Neuronal stem cell (in vitro differentiated cells): ENCODE results near the gene HOXA11.

Experiments
- DNase-seq: peaks from one replicate; pipeline ENCODE4 v3.0.0-alpha.2; 2013; ENCODE audit warnings: low spot score
- H2AFZ ChIP-seq: one replicate; pipeline ENCODE4 v1.6.1; 2013; ENCODE audit warnings: mild to moderate bottlenecking, low read length, inconsistent platforms
- H2AK5ac ChIP-seq: 2 replicates; pipeline ENCODE4 v1.6.1; 2013; ENCODE audit warnings: low read depth, mild to moderate bottlenecking, inconsistent platforms, low read length, moderate library complexity, mixed read lengths
- H2BK120ac ChIP-seq: 2 replicates; pipeline ENCODE4 v1.6.1; 2013; ENCODE audit warnings: low read depth, mild to moderate bottlenecking, inconsistent platforms, low read length, moderate library complexity, mixed read lengths
- H2BK12ac ChIP-seq: one replicate; pipeline ENCODE4 v1.6.1; 2013; ENCODE audit warnings: low read length, inconsistent platforms
- H2BK15ac ChIP-seq: 2 replicates; pipeline ENCODE4 v1.6.1; 2013; ENCODE audit warnings: mild to moderate bottlenecking, low read length, inconsistent platforms, mixed read lengths
- H2BK5ac ChIP-seq: one replicate; pipeline ENCODE4 v1.6.1; 2013; ENCODE audit warnings: inconsistent platforms, mild to moderate bottlenecking, low read length, moderate library complexity
- H3K14ac ChIP-seq: one replicate; pipeline ENCODE4 v1.6.1; 2013; ENCODE audit warnings: low read length, inconsistent platforms
- H3K18ac ChIP-seq: 2 replicates; pipeline ENCODE4 v1.6.1; 2013; ENCODE audit warnings: low read length, inconsistent platforms
- H3K23ac ChIP-seq: 2 replicates; pipeline ENCODE4 v1.6.1; 2013; ENCODE audit warnings: low read depth, mild to moderate bottlenecking, mixed read lengths, low read length, inconsistent platforms; ENCODE audit not compliant: poor library complexity
- H3K27ac ChIP-seq: replicated peaks from 3 replicates; pipeline ENCODE4 v1.5.1; 2013; ENCODE audit warnings: low read length, inconsistent platforms
- H3K27me3 ChIP-seq, 3 experiments: 2 replicates each; pipeline ENCODE4 v1.6.1; 2013; ENCODE audit warnings: low read length in 3 of 3, mild to moderate bottlenecking in 2 of 3, inconsistent platforms in 1 of 3, low read depth in 1 of 3, mixed read lengths in 1 of 3, moderate library complexity in 1 of 3; ENCODE audit not compliant: control insufficient read depth in 3 of 3, insufficient read depth in 3 of 3
- H3K36me3 ChIP-seq, 2 donors: replicated peaks in 1 of 2; 2 replicates each; pipeline ENCODE4 v1.6.1; 2013; ENCODE audit warnings: low read length in 2 of 2; ENCODE audit not compliant: control insufficient read depth in 2 of 2, insufficient read depth in 2 of 2
- H3K4ac ChIP-seq: 2 replicates; pipeline ENCODE4 v1.6.1; 2013; ENCODE audit warnings: inconsistent platforms, mild to moderate bottlenecking, low read length, moderate library complexity
- H3K4me1 ChIP-seq, 2 donors: 1 replicate in 1 of 2; 2 replicates in 1 of 2; pipeline ENCODE4 v1.6.1; 2013; ENCODE audit warnings: low read length in 2 of 2, low read depth in 1 of 2; ENCODE audit not compliant: control insufficient read depth in 2 of 2, insufficient read depth in 1 of 2
- H3K4me2 ChIP-seq: one replicate; pipeline ENCODE4 v1.6.1; 2013; ENCODE audit warnings: mild to moderate bottlenecking, low read length, inconsistent platforms; ENCODE audit not compliant: insufficient read depth, poor library complexity, severe bottlenecking
- H3K4me3 ChIP-seq, 2 donors: 2 replicates each; pipeline ENCODE4 v1.5.1; 2013; ENCODE audit warnings: low read length in 2 of 2, mild to moderate bottlenecking in 2 of 2, inconsistent platforms in 1 of 2, moderate library complexity in 1 of 2
- H3K79me1 ChIP-seq: one replicate; pipeline ENCODE4 v1.6.1; 2013; ENCODE audit warnings: low read depth, mild to moderate bottlenecking, inconsistent platforms, low read length, moderate library complexity
- H3K9ac ChIP-seq: one replicate; pipeline ENCODE4 v1.6.1; 2013; ENCODE audit warnings: mild to moderate bottlenecking, low read depth, low read length, inconsistent platforms; ENCODE audit not compliant: poor library complexity
- H3K9me3 ChIP-seq, 2 donors: replicated peaks in 1 of 2; 2 replicates each; pipeline versions ENCODE3 to v1.6.1; 2013; ENCODE audit warnings: low read length in 2 of 2, mild to moderate bottlenecking in 2 of 2, inconsistent platforms in 1 of 2, low read depth in 1 of 2, mixed read lengths in 1 of 2, moderate library complexity in 1 of 2; ENCODE audit not compliant: control insufficient read depth in 2 of 2, insufficient read depth in 1 of 2
- H4K8ac ChIP-seq: one replicate; pipeline ENCODE4 v1.6.1; 2013; ENCODE audit warnings: low read depth, mild to moderate bottlenecking, inconsistent platforms, low read length, moderate library complexity
- H4K91ac ChIP-seq: one replicate; pipeline ENCODE4 v1.6.1; 2013; ENCODE audit warnings: low read length, low read depth, mild to moderate bottlenecking, inconsistent platforms; ENCODE audit not compliant: poor library complexity
- WGBS, 2 donors: extraction: QIAGEN DNeasy Blood & Tissue Kit; methylation state at CpG; one replicate each; pipeline ENCODE4 v1.1.7; 2013; ENCODE audit warnings: missing lambda C conversion rate in 2 of 2, mixed read lengths in 1 of 2; ENCODE audit not compliant: insufficient read length in 2 of 2, insufficient replicate concordance in 1 of 2; ENCODE audit errors: extremely low coverage in 2 of 2; 5-methylcytosine and 5-hydroxymethylcytosine counted together

The HOXA11 gene

GRCh38 chr7:27146491-27147198 is 38.4 kb downstream of the HOXA11 start:
- Histone ChIP-seq H3K9ac (no peak overlapping the region), H3K27me3 (peaks cover 72 to 99% (median 99%) of the 10 kb centered on the region in 3 experiments), H3K4ac (no peak overlapping the region), H3K36me3 (no peaks in the 10 kb centered on the region), H2BK12ac (no peak overlapping the region), H4K8ac (no peak overlapping the region), H3K79me1 (no peaks in the 10 kb centered on the region), H3K9me3 (peaks cover 3 to 26% of the 10 kb centered on the region in 2 donors), H3K4me2 (no peak overlapping the region), H3K23ac (no peak overlapping the region), H2BK120ac (no peak overlapping the region), H2AFZ (no peak overlapping the region), H3K18ac (no peak overlapping the region), H3K27ac (no peak overlapping the region), H3K4me3 (no peak overlapping the region), H4K91ac (no peak overlapping the region), H2BK15ac (no peak overlapping the region), H3K14ac (peak overlapping the region; percentile 31), H2BK5ac (no peak overlapping the region), H2AK5ac (no peak overlapping the region), H3K4me1 (no peaks in the 10 kb centered on the region)
- no CpG with 5 or more reads among the region's 5 CpGs for WGBS, 2 donors
- DNase-seq, result no peak

DNA sequence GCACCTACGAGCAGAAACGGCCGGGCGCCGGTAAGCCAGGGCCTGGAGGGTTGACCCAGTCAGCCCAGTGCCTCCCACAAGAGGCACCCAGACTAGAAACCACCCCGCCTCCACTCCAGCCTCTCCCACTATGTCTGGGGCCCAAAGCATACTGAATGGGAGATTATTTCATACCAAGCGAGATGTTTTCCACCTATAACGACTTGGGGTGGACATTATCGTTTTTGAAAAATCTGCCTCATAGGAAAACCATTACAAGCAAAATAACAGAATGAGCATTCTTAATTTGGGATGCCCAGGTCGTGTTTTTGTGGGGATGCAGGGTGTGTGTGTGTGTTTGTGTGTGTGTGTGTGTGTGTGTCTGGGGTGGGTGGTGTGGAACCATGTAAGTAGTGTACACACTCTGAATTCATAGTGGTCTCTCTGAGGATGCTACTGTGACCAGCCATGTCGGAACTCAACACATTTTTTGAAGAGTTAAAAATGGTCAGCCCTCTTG is 39.1 kb downstream of the HOXA11 start:
- no peaks in the 10 kb centered on the region for H3K79me1 ChIP-seq
- DNase-seq, result no peak
- no peaks in the 10 kb centered on the region for H3K36me3 ChIP-seq
- no peak overlapping the region for H3K4me2 ChIP-seq
- no peak overlapping the region for H2AK5ac ChIP-seq
- no peak overlapping the region for H3K9ac ChIP-seq
- WGBS, 2 donors, result no CpG with 5 or more reads among the region's 11 CpGs
- no peak overlapping the region for H2BK12ac ChIP-seq
- H2BK15ac ChIP-seq, result no peak overlapping the region
- no peak overlapping the region for H2BK5ac ChIP-seq
- H3K4me3 ChIP-seq, result no peak overlapping the region
- peaks cover 67 to 99% (median 99%) of the 10 kb centered on the region in 3 experiments for H3K27me3 ChIP-seq
- no peak overlapping the region for H3K4ac ChIP-seq
- no peak overlapping the region for H4K91ac ChIP-seq
- H3K27ac ChIP-seq, result no peak overlapping the region
- H3K14ac ChIP-seq, result no peak overlapping the region
- no peak overlapping the region for H2BK120ac ChIP-seq
- H3K4me1 ChIP-seq, result no peaks in the 10 kb centered on the region
- peaks cover 3 to 21% of the 10 kb centered on the region in 2 donors for H3K9me3 ChIP-seq
- no peak overlapping the region for H3K18ac ChIP-seq
- no peak overlapping the region for H2AFZ ChIP-seq
- H4K8ac ChIP-seq, result peak overlapping the region; percentile 31
- peak overlapping the region; percentile 17 for H3K23ac ChIP-seq

DNA sequence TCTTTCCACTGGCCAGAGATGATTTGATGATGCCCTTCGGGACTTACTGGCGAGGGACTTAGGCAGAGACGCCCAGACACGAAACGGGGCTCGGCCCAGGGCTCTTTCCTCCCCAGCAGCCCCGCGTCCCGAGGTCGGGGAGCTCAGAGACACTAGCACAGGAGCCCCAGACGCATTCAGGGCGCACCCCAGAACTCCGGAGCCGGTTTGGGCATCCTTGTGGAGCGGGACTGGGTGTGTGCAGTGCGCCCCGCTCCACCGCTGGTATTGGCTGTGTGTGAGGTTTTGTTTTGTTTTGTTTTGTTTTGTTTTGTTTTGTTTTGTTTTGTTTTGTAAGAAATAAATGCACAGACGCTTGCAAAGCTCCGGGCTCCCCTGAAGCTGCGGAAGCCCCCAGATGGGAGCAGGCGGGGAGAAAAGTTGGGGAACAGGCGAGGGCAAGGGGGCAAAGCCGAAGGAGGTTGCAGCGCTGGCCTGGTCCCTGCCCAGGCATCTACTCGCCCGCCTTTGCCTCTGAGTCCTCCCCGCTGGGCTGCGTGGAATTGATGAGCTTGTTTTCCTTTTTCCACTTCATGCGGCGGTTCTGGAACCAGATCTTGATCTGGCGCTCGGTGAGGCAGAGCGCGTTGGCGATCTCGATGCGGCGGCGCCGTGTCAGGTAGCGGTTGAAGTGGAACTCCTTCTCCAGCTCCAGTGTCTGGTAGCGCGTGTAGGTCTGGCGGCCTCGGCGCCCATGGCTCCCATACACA is 39.7 kb downstream of the HOXA11 start:
- peak overlapping the region; percentile 31 for H4K8ac ChIP-seq
- H2BK120ac ChIP-seq, result no peak overlapping the region
- no peaks in the 10 kb centered on the region for H3K36me3 ChIP-seq
- peak overlapping the region; percentile 29 for H2AFZ ChIP-seq
- H2AK5ac ChIP-seq, result no peak overlapping the region
- H3K4me1 ChIP-seq, result no peaks in the 10 kb centered on the region
- WGBS, 2 donors, result no CpG with 5 or more reads among the region's 47 CpGs
- no peak overlapping the region for H3K9ac ChIP-seq
- no peak overlapping the region for H2BK15ac ChIP-seq
- no peak overlapping the region for H2BK5ac ChIP-seq
- no peak overlapping the region for H3K27ac ChIP-seq
- DNase-seq, result no peak
- H3K9me3 ChIP-seq, result peaks cover 3 to 23% of the 10 kb centered on the region in 2 donors
- no peak overlapping the region for H3K4me2 ChIP-seq
- H3K4ac ChIP-seq, result no peak overlapping the region
- H2BK12ac ChIP-seq, result no peak overlapping the region
- peaks cover 64 to 99% (median 99%) of the 10 kb centered on the region in 3 experiments for H3K27me3 ChIP-seq
- no peak overlapping the region for H4K91ac ChIP-seq
- H3K23ac ChIP-seq, result peak overlapping the region; percentile 17
- peak overlapping the region; percentile 8 for H3K18ac ChIP-seq
- no peaks in the 10 kb centered on the region for H3K79me1 ChIP-seq
- no peak overlapping the region for H3K4me3 ChIP-seq
- H3K14ac ChIP-seq, result no peak overlapping the region

- Histone ChIP-seq H3K36me3 (no peaks in the 10 kb centered on the region), H3K9me3 (peaks cover 3 to 20% of the 10 kb centered on the region in 2 donors), H3K4me3 (no peak overlapping the region), H3K79me1 (no peaks in the 10 kb centered on the region), H2BK5ac (no peak overlapping the region), H3K27me3 (peaks cover 63 to 99% (median 99%) of the 10 kb centered on the region in 3 experiments), H2AK5ac (no peak overlapping the region), H2BK15ac (no peak overlapping the region), H3K4ac (no peak overlapping the region), H4K8ac (no peak overlapping the region), H2BK120ac (no peak overlapping the region), H3K23ac (no peak overlapping the region), H2BK12ac (no peak overlapping the region), H3K18ac (no peak overlapping the region), H3K14ac (no peak overlapping the region), H3K4me2 (no peak overlapping the region), H3K4me1 (no peaks in the 10 kb centered on the region), H3K9ac (no peak overlapping the region), H4K91ac (no peak overlapping the region), H3K27ac (no peak overlapping the region), H2AFZ (peak overlapping the region; percentile 29)
- WGBS, 2 donors, result no CpG with 5 or more reads among the region's 31 CpGs
- no peak for DNase-seq
Measured at GRCh38 chr7:27144781-27145164, 40.3 kb downstream of the HOXA11 start.
